Measurements from ENCODE around the gene CDYL2. TPM values are rescaled to one million over a fixed set of nuclear protein-coding genes. Genes with fewer than 3 reads are reported as not detected.

CDYL2 gene
- total RNA-seq, 4 donors from 2014 or later, result 5.9 to 13.5 (median 9.2) TPM

GRCh38 chr16:80569440-80570105 is 234.8 kb downstream of the CDYL2 start:
- TF ChIP-seq CTCF (IDR thresholded peaks at IDR 0.05; ENCODE audit: low read depth), result no peak

- no peak for TF ChIP-seq CTCF (IDR thresholded peaks at IDR 0.05; ENCODE audit: low read depth)
Observed at GRCh38 chr16:80564394-80564793, 240.0 kb downstream of the CDYL2 start.

- no peak for TF ChIP-seq CTCF (IDR thresholded peaks at IDR 0.05; ENCODE audit: low read depth)
Observed at GRCh38 chr16:80563066-80563465, 241.3 kb downstream of the CDYL2 start.

GRCh38 chr16:80559369-80559768 is 245.0 kb downstream of the CDYL2 start:
- no peak for TF ChIP-seq CTCF (IDR thresholded peaks at IDR 0.05; ENCODE audit: low read depth)

GRCh38 chr16:80557037-80557436 is 247.4 kb downstream of the CDYL2 start:
- no peak for TF ChIP-seq CTCF (IDR thresholded peaks at IDR 0.05; ENCODE audit: low read depth)

- no peak for TF ChIP-seq CTCF (IDR thresholded peaks at IDR 0.05; ENCODE audit: low read depth)
Observed at GRCh38 chr16:80556481-80556880, 247.9 kb downstream of the CDYL2 start.

- TF ChIP-seq CTCF (IDR thresholded peaks at IDR 0.05; ENCODE audit: low read depth), result no peak
Observed at GRCh38 chr16:80554033-80554432, 250.4 kb downstream of the CDYL2 start.
